ENCODE results near the gene RANBP3. TPM values are rescaled to one million over a fixed set of nuclear protein-coding genes. Genes with fewer than 3 reads are reported as not detected.

RANBP3 gene
- total and polyA plus RNA-seq, 4 donors: 33.6 to 67.7 (median 54.9) TPM

GRCh38 chr19:5975388-5975728, 2.6 kb downstream of the RANBP3 start:
- Histone ChIP-seq H3K4me1 (ENCODE audit: control insufficient read depth in 5 of 5, insufficient read depth in 5 of 5, low read length in 5 of 5) (peaks cover 8 to 35% (median 15%) of the 10 kb centered on the region in 5 donors), H3K27me3 (ENCODE audit: control insufficient read depth in 3 of 3, insufficient read depth in 3 of 3, low read length in 2 of 3) (no peaks in the 10 kb centered on the region), H3K27ac (ENCODE audit: low read depth in 1 of 2, low read length in 1 of 2) (peak overlapping the region in 1 of 2 donors; percentile 27), H3K4me3 (no peak overlapping the region), H3K9me3 (ENCODE audit: control insufficient read depth in 4 of 4, insufficient read depth in 3 of 4, low read length in 3 of 4) (no peaks in the 10 kb centered on the region), H3K9ac (ENCODE audit: insufficient read depth in 1 of 2, low read length in 2 of 2) (no peak overlapping the region), H3K36me3 (ENCODE audit: control insufficient read depth in 4 of 4, insufficient read depth in 4 of 4, low read length in 4 of 4) (peaks cover 0 to 11% (median 5%) of the 10 kb centered on the region in 4 donors)
- ATAC-seq (ENCODE audit: insufficient read depth, low FRiP score): no peak
- no peak for TF ChIP-seq CTCF (IDR thresholded peaks at IDR 0.05; ENCODE audit: control extremely low read depth, extremely low read depth)
- no peak for DNase-seq
- 84 to 88% methylated on average over 3 of the region's 3 CpGs for WGBS, 2 donors

- peaks cover 8 to 35% (median 15%) of the 10 kb centered on the region in 5 donors for H3K4me1 ChIP-seq (ENCODE audit: control insufficient read depth in 5 of 5, insufficient read depth in 5 of 5, low read length in 5 of 5)
- H3K27ac ChIP-seq (ENCODE audit: low read depth in 1 of 2, low read length in 1 of 2): peak overlapping the region in 1 of 2 donors; percentile 12
- no peak overlapping the region for H3K9ac ChIP-seq (ENCODE audit: insufficient read depth in 1 of 2, low read length in 2 of 2)
- ATAC-seq (ENCODE audit: insufficient read depth, low FRiP score) (no peak), DNase-seq (peak in 2 of 3 donors; percentile 62 to 80)
- H3K27me3 ChIP-seq (ENCODE audit: control insufficient read depth in 3 of 3, insufficient read depth in 3 of 3, low read length in 2 of 3): no peaks in the 10 kb centered on the region
- peaks cover 0 to 11% (median 5%) of the 10 kb centered on the region in 4 donors for H3K36me3 ChIP-seq (ENCODE audit: control insufficient read depth in 4 of 4, insufficient read depth in 4 of 4, low read length in 4 of 4)
- no peaks in the 10 kb centered on the region for H3K9me3 ChIP-seq (ENCODE audit: control insufficient read depth in 4 of 4, insufficient read depth in 3 of 4, low read length in 3 of 4)
- WGBS, 2 donors: 65 to 82% methylated on average over 10 of the region's 10 CpGs
- no peak overlapping the region for H3K4me3 ChIP-seq
- TF ChIP-seq CTCF (IDR thresholded peaks at IDR 0.05; ENCODE audit: control extremely low read depth, extremely low read depth): no peak
These were observed 3.1 kb downstream of the RANBP3 start for GRCh38 chr19:5974721-5975387.

GRCh38 chr19:5973867-5974635, 3.9 kb downstream of the RANBP3 start:
- 84 to 90% methylated on average over 15 of the region's 15 CpGs for WGBS, 2 donors
- DNase-seq (no peak), ATAC-seq (ENCODE audit: insufficient read depth, low FRiP score) (no peak)

More at GRCh38 chr19:5973867-5974635, 3.9 kb downstream of the RANBP3 start:
- Histone ChIP-seq H3K36me3 (ENCODE audit: control insufficient read depth in 4 of 4, insufficient read depth in 4 of 4, low read length in 4 of 4) (peaks cover 0 to 11% (median 5%) of the 10 kb centered on the region in 4 donors), H3K4me1 (ENCODE audit: control insufficient read depth in 5 of 5, insufficient read depth in 5 of 5, low read length in 5 of 5) (peaks cover 12 to 36% (median 15%) of the 10 kb centered on the region in 5 donors), H3K9me3 (ENCODE audit: control insufficient read depth in 4 of 4, insufficient read depth in 3 of 4, low read length in 3 of 4) (no peaks in the 10 kb centered on the region), H3K27ac (ENCODE audit: low read depth in 1 of 2, low read length in 1 of 2) (peak overlapping the region in 1 of 2 donors; percentile 12), H3K4me3 (no peak overlapping the region), H3K9ac (ENCODE audit: insufficient read depth in 1 of 2, low read length in 2 of 2) (no peak overlapping the region), H3K27me3 (ENCODE audit: control insufficient read depth in 3 of 3, insufficient read depth in 3 of 3, low read length in 2 of 3) (no peaks in the 10 kb centered on the region)
- TF ChIP-seq CTCF (IDR thresholded peaks at IDR 0.05; ENCODE audit: control extremely low read depth, extremely low read depth): no peak

All from lung (tissue), 12 donors.